Measurements from ENCODE around the gene EFCAB8.

DNA sequence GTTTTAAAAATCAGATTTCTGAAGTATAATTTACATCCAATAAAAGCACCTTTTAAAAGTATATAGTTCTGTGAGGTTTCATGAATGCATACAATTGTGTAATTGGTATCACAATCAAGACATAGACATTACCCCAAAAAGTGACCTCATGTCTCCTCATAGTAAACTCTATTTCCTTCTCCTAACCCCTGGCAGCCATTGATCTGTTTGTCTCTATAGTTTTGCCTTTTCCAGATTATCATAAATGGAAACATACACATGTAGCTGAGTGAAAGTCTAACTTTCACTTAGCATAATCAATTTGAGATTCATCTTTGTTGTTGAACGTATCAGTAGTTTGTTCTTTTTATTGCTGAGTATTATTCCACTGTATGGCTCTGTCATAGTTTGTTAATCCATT is 87.9 kb downstream of the EFCAB8 start:
- TF ChIP-seq, protein P1, sequence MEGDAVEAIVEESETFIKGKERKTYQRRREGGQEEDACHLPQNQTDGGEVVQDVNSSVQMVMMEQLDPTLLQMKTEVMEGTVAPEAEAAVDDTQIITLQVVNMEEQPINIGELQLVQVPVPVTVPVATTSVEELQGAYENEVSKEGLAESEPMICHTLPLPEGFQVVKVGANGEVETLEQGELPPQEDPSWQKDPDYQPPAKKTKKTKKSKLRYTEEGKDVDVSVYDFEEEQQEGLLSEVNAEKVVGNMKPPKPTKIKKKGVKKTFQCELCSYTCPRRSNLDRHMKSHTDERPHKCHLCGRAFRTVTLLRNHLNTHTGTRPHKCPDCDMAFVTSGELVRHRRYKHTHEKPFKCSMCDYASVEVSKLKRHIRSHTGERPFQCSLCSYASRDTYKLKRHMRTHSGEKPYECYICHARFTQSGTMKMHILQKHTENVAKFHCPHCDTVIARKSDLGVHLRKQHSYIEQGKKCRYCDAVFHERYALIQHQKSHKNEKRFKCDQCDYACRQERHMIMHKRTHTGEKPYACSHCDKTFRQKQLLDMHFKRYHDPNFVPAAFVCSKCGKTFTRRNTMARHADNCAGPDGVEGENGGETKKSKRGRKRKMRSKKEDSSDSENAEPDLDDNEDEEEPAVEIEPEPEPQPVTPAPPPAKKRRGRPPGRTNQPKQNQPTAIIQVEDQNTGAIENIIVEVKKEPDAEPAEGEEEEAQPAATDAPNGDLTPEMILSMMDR (IDR thresholded peaks at IDR 0.05), result no peak
- no peak for TF ChIP-seq POLR2A (IDR thresholded peaks at IDR 0.05)

All from heart left ventricle (tissue), 13 donors.